Measurements from ENCODE around the gene ZFP2.
"Not testable (repeated sequence)": the region's sequence is repeated elsewhere in the genome, so short reads cannot be mapped to it uniquely, and the experiment has no call there.

GRCh38 chr5:178860615-178861014 lies 35.1 kb upstream of the ZFP2 start:
- TF ChIP-seq POLR2A, POLR2AphosphoS5 (IDR thresholded peaks at IDR 0.05; ENCODE audit: low read depth, low read length): not testable (repeated sequence)
